NB4 (cell line): ENCODE measurements around the gene LRRC32.

Experiments used
- CTCF ChIP-seq: IDR thresholded peaks from one replicate; pipeline ENCODE4 v1.5.1; 2012; ENCODE audit warnings: low read depth, low read length
- TF ChIP-seq, protein P1 (sequence below): IDR thresholded peaks from 2 replicates; pipeline ENCODE4 v1.6.1; 2011; ENCODE audit warnings: low read depth, low read length

GRCh38 chr11:76654298-76654851 is 16.2 kb downstream of the LRRC32 start:
- no peak for TF ChIP-seq CTCF
- TF ChIP-seq, protein P1, sequence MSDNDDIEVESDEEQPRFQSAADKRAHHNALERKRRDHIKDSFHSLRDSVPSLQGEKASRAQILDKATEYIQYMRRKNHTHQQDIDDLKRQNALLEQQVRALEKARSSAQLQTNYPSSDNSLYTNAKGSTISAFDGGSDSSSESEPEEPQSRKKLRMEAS, result no peak
